ENCODE measurements around the gene ADCY7.

GRCh38 chr16:50297301-50298074, 31.1 kb downstream of the ADCY7 start:
- TF ChIP-seq CTCF (IDR thresholded peaks at IDR 0.05; ENCODE audit: low read depth, low read length) (no peak), MAX (IDR thresholded peaks at IDR 0.05; ENCODE audit: low read depth, low read length) (no peak)
